Measurements from ENCODE around the gene TRAFD1.

TRAFD1 gene

GRCh38 chr12:112161711-112162110 is 36.4 kb downstream of the TRAFD1 start:
- H3K9me2 ChIP-seq (replicated peaks; ENCODE audit: insufficient read depth, low read length) = no peaks in the 10 kb centered on the region
- H3K4me3 ChIP-seq (ENCODE audit: insufficient read depth, low read length, poor library complexity, severe bottlenecking) = no peak overlapping the region
- no peaks in the 10 kb centered on the region for H3K9me3 ChIP-seq (ENCODE audit: insufficient read depth, low read length)
- no peaks in the 10 kb centered on the region for H3F3A ChIP-seq (ENCODE audit: insufficient read depth)
- H2AFZ ChIP-seq (ENCODE audit: low read depth, low read length, severe bottlenecking) = no peak overlapping the region
- H3K27ac ChIP-seq (ENCODE audit: low read depth, low read length) = no peak overlapping the region
- no peaks in the 10 kb centered on the region for H3K36me3 ChIP-seq (ENCODE audit: low read length)
- no peaks in the 10 kb centered on the region for H3K79me2 ChIP-seq (ENCODE audit: insufficient read depth, low read length)
- no peaks in the 10 kb centered on the region for H4K20me1 ChIP-seq (ENCODE audit: low read depth, low read length)
- TF ChIP-seq EZH2phosphoT487 (conservative IDR thresholded peaks at IDR 0.05; ENCODE audit: low read length) = no peak
- TF ChIP-seq CTCF (IDR thresholded peaks at IDR 0.05; ENCODE audit: insufficient read depth, low read length, poor library complexity, severe bottlenecking) = no peak
- no peak overlapping the region for H3K9ac ChIP-seq (ENCODE audit: low read length)
- no peaks in the 10 kb centered on the region for H3K27me3 ChIP-seq (ENCODE audit: low read length)
- H3K4me2 ChIP-seq (ENCODE audit: low read depth, low read length, poor library complexity, severe bottlenecking) = no peak overlapping the region

DNA sequence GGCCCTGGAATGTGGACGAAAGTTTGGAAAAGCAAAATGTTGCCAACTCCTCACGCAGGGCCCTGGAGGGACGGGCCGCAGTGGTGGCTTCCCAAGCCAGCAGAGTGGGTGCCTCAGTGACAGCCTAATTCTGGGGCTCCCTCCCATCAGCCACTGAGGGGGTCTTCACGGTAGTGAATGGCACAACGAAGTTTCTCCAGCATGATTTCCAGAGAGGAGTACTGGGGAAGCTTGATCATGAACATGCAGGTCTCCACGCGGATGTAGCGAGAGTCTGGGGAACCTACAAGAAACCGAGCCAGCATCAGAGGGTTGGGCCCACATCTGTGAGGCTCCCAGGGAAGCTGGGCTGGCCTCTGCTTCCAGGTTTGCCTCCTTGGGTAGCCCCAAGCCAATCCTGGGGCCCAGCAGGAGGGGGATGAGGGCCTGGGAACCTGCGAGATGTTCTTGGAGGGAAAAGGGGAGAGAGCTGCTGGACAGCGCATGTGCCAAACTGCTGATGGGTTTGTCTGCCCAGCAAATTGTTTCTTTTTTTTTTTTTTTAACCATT is 37.0 kb downstream of the TRAFD1 start:
- Histone ChIP-seq H3K9me3 (ENCODE audit: insufficient read depth, low read length) (no peaks in the 10 kb centered on the region), H3K9me2 (replicated peaks; ENCODE audit: insufficient read depth, low read length) (no peaks in the 10 kb centered on the region), H3K4me2 (ENCODE audit: low read depth, low read length, poor library complexity, severe bottlenecking) (no peak overlapping the region), H3K4me3 (ENCODE audit: insufficient read depth, low read length, poor library complexity, severe bottlenecking) (no peak overlapping the region), H3K9ac (ENCODE audit: low read length) (no peak overlapping the region), H3K27ac (ENCODE audit: low read depth, low read length) (no peak overlapping the region), H3K27me3 (ENCODE audit: low read length) (no peaks in the 10 kb centered on the region), H3K79me2 (ENCODE audit: insufficient read depth, low read length) (no peaks in the 10 kb centered on the region), H4K20me1 (ENCODE audit: low read depth, low read length) (no peaks in the 10 kb centered on the region), H3K36me3 (ENCODE audit: low read length) (no peaks in the 10 kb centered on the region), H3F3A (ENCODE audit: insufficient read depth) (no peaks in the 10 kb centered on the region), H2AFZ (ENCODE audit: low read depth, low read length, severe bottlenecking) (no peak overlapping the region)
- TF ChIP-seq CTCF (IDR thresholded peaks at IDR 0.05; ENCODE audit: insufficient read depth, low read length, poor library complexity, severe bottlenecking) = no peak
- TF ChIP-seq EZH2phosphoT487 (conservative IDR thresholded peaks at IDR 0.05; ENCODE audit: low read length) = no peak

GRCh38 chr12:112163056-112163455 is 37.7 kb downstream of the TRAFD1 start:
- Histone ChIP-seq H3K27me3 (ENCODE audit: low read length) (no peaks in the 10 kb centered on the region), H2AFZ (ENCODE audit: low read depth, low read length, severe bottlenecking) (no peak overlapping the region), H3K27ac (ENCODE audit: low read depth, low read length) (no peak overlapping the region), H3K79me2 (ENCODE audit: insufficient read depth, low read length) (no peaks in the 10 kb centered on the region), H3K36me3 (ENCODE audit: low read length) (no peaks in the 10 kb centered on the region), H3K9me2 (replicated peaks; ENCODE audit: insufficient read depth, low read length) (no peaks in the 10 kb centered on the region), H3K4me2 (ENCODE audit: low read depth, low read length, poor library complexity, severe bottlenecking) (no peak overlapping the region), H3K9ac (ENCODE audit: low read length) (no peak overlapping the region), H4K20me1 (ENCODE audit: low read depth, low read length) (no peaks in the 10 kb centered on the region), H3K4me3 (ENCODE audit: insufficient read depth, low read length, poor library complexity, severe bottlenecking) (no peak overlapping the region), H3F3A (ENCODE audit: insufficient read depth) (no peaks in the 10 kb centered on the region), H3K9me3 (ENCODE audit: insufficient read depth, low read length) (no peaks in the 10 kb centered on the region)
- TF ChIP-seq EZH2phosphoT487 (conservative IDR thresholded peaks at IDR 0.05; ENCODE audit: low read length) (no peak), CTCF (IDR thresholded peaks at IDR 0.05; ENCODE audit: insufficient read depth, low read length, poor library complexity, severe bottlenecking) (no peak)

Measured in SU-DHL-6 (cell line).